Measurements from ENCODE around the gene S100A7A.
"Not testable (repeated sequence)": the region's sequence is repeated elsewhere in the genome, so short reads cannot be mapped to it uniquely, and the experiment has no call there.

The S100A7A gene

GRCh38 chr1:153395136-153395685 lies 21.1 kb upstream of the S100A7A start:
- no peak for DNase-seq (ENCODE audit: low read depth, low spot score)

GRCh38 chr1:153395776-153396175 lies 20.5 kb upstream of the S100A7A start:
- DNase-seq (ENCODE audit: low read depth, low spot score) = no peak

GRCh38 chr1:153396461-153396860 lies 19.9 kb upstream of the S100A7A start:
- no peak for DNase-seq (ENCODE audit: low read depth, low spot score)

DNA sequence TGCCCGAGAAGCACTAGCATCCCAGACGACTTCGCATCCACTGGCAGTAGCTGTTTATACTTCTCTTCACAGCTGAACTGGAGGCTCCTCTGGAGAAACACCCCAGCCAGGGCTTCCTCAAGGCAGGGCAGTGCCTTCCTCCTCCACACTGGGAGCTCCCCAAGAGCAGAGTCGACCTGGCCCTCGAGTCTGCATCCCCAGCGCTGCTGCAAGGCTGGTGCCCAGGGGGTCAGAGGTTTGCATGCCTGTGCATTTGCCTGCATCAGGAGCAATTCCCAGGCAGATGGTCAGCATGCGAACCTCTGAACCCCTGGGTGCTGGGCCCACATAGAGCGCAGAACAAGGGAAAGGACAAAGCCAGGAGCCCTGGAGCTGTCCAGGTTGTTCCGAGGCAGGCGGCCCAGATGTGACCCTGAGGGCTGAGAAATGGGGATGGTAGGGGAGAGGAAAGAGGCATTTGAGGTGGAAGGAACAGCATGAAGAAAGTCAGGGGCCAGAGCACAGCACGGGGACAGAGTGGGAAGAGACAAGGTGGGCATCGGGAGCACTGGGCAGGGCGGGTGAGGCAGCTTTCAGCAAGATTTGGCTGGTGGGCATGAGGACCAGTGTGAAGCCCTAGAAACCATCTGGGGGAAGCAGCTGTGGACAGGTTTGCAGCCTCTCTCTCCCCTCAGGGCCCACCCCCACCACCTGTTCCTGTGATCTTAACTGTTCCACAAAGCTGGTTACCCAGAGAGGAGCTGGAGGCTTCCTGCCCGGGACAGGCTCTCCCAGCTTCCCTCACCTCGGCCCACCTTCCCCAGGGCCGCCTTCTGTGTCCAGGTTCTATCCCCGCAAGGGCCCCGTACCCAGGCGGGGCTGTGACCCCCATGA lies 19.0 kb upstream of the S100A7A start:
- no peak for DNase-seq (ENCODE audit: low read depth, low spot score)

DNA sequence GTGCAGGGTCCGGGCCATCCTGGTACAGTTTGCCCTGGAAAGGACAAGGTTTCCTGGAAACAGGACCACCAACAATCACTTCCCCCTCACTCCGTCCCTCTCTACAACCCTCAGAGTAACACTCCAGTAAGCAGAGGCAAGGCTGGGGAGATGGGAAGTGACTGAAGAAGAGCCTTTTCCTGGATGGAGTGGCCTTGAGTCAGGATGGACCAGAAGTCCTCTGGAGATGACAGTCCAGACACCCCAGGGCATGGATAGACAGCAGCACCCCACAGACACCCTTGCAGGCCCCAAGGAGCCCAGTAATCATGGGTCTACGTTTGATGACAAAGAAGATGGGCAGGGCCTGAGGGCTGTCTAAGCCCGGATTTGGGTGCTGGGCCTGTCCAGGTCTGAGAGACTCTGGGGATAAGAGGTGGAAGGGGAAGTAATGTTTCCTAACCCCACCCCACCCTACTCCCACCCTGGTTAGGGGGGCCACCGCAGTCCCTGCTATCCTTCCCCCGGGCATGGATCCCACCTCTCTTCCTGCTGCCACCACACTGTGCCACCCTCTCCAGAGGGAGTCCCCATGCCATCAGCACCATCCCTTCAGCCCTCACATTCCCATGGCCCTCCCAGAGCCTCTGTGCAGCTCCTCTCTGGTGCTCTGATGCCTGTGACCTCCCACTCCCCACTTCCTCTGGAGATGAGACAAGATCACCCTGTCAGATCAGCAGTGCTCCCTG lies 18.2 kb upstream of the S100A7A start:
- DNase-seq (ENCODE audit: low read depth, low spot score) = no peak

- DNase-seq (ENCODE audit: low read depth, low spot score) = no peak
Observed at GRCh38 chr1:153399401-153400055, 16.8 kb upstream of the S100A7A start.

- DNase-seq (ENCODE audit: low read depth, low spot score) = no peak
Observed at GRCh38 chr1:153400244-153400643, 16.1 kb upstream of the S100A7A start.

DNA sequence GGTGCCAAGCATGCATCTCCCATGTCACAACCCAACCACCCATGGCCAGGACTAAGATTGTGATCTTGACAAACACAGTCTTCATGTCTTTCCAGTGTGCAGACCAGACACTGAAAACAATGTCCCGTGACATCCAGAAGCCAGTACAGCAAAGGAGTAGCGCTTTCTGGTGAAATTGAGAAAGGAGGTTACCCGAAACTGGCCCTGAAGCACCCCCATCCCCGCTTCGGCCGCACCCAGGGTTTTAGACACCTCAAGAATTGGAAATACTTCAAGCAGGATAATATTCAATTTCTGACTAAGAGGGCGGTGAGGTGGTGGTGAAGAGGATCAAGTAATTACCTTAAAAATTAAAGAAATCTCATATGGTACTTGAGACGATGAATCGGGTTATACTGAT lies 14.9 kb upstream of the S100A7A start:
- DNase-seq (ENCODE audit: low read depth, low spot score) = no peak

DNA sequence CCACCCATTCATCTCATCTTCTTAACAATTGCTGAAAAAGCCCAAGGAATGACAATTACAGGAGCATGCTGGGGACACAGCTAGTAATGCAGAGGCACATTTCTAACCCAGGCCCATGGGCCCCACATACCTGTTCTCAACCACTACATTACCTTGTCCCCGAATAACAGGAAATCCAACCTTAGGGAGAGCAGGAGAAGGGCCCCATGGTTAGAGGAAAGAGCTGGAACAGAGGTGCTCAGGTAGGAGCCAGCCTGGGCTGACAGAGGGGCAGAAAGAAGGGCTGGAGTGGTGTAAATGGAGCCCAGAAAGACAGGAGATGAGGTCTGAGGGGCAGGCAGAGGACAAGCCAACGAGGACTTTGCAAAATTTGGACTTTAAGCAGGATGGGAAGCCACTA lies 14.1 kb upstream of the S100A7A start:
- DNase-seq (ENCODE audit: low read depth, low spot score) = no peak

DNA sequence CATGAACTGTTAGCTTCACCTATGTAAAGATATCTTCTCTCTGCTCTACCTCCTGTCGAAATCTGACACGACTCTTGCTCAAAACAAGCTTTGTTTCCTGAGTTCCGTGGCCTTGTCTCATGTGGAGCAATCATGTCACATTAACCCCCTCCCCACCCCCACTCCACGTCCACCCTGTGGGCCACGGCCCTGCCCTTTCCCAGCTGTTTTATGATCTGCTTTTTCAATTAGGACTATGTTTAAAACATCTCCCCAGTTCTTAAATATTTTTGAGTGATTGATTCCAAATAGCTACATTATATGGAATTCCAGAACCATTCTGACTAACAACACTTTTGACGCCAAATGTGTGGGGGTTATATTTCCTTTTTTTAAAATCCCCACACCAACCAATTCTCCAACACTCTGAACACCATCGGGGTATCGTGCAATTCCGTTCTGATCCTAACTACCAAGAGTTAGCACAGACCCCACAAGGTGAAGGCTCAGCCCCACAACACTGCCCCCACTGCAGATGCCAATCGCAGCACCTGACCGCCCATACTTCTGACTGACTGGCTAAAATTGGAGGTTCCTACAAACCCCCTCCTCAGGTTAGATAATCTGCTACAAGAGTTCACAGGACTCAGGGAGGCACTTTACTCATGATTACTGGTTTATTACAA lies 12.8 kb upstream of the S100A7A start:
- DNase-seq (ENCODE audit: low read depth, low spot score) = no peak

DNA sequence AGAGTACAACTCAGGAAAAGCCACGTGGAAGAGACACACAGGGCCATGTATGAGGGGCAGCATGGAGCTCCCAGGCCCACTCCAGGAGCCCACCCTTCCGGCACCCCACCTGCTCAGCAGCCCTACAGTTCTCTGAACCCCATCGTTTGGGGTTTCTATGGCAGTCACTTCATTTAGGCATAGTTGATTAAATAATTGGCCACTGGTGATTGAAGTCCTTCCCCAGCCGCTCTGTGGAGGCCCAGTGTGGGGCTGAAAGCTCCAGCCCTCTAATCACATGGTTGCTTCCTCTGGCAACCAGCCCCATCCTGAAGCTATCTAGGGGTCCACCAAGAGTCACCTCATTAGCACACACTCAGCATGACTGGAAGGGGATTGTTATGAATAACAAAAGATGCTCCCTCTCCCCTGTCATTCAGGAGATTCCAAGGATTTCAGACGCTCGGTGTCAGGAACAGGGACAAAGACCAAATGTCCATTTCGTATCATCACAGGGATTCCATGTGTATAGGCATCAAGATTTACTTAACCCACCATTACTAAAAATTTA lies 12.2 kb upstream of the S100A7A start:
- no peak for DNase-seq (ENCODE audit: low read depth, low spot score)

- peak; percentile 56 for DNase-seq (ENCODE audit: low read depth, low spot score)
Observed at GRCh38 chr1:153404768-153405167, 11.6 kb upstream of the S100A7A start.

GRCh38 chr1:153405825-153406599 lies 10.3 kb upstream of the S100A7A start:
- DNase-seq (ENCODE audit: low read depth, low spot score) = not testable (repeated sequence)

GRCh38 chr1:153407274-153407673 lies 9.0 kb upstream of the S100A7A start:
- not testable (repeated sequence) for DNase-seq (ENCODE audit: low read depth, low spot score)

DNA sequence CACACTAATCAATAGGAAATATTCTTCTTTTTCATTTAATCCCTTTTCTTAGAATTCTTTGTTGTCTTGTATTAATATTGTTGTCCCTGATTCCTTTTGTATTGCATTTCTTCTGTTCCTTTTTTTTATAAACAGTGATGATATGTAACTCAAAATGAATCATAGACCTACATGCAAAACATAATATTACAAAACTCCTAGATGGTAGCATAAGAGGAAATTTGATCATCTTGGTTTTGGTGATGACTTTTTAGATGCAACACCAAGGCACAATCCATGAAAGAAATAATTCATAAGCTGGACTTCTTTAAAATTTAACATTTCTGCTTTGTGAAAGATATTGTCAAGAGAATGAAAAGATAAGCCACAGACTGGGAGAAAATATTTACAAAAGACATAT lies 2.4 kb upstream of the S100A7A start:
- not testable (repeated sequence) for DNase-seq (ENCODE audit: low read depth, low spot score)

DNA sequence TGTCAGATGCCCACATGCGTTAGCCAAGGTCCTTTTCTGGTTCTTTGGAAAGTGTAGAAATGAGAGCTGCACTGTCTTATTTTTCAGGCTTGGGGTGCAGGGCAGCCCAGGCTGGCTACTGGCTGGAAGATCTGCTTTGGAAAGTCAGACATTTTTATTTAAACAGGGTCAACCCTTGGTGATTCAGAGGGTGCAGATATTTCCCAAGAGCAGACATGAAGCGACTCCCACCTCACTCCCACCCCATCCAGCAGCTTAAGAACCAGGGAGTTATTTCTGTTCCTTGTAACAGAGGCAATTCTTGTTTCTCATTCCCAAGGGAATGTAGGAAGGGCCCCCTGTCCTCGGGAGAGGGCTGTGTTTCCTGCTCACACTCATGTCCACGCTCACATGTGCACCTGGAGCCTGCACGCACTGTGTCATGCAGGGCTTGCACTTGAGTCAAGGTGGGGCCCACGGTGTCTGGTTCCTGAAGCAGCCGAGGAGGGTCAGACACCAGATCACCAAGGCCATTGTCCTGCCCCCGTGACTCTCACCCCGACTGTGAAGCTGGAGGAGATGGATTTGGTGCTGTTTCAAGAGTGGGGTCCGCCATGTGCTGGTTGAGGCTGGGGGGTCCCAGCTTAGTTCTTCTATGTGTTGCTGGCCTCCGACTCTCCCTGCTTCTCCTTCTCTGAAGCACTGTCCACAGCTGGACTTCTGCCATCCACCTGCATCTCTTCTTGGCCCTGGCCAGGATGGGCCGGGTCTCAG lies 992 bp downstream of the S100A7A start:
- no peak for DNase-seq (ENCODE audit: low read depth, low spot score)

GRCh38 chr1:153418758-153419435 lies 2.6 kb downstream of the S100A7A start:
- not testable (repeated sequence) for DNase-seq (ENCODE audit: low read depth, low spot score)

DNA sequence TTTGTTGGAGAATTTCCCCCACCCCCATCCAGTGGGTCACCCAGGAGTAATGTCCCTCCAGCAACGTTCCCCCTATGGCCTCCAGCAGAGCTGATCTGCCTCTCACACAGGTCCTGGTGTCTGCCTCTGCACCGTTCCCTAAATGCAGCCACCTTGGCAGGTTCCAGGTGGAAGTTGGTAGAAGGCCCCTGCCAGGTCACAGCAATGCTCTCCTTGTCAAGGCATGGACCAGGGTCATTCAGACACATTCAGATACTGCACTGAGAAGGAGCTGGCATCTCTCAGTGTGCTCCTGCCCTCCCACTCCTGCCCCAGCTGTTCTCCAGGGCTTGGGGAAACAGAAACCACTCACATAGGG lies 3.1 kb downstream of the S100A7A start:
- DNase-seq (ENCODE audit: low read depth, low spot score) = not testable (repeated sequence)

DNA sequence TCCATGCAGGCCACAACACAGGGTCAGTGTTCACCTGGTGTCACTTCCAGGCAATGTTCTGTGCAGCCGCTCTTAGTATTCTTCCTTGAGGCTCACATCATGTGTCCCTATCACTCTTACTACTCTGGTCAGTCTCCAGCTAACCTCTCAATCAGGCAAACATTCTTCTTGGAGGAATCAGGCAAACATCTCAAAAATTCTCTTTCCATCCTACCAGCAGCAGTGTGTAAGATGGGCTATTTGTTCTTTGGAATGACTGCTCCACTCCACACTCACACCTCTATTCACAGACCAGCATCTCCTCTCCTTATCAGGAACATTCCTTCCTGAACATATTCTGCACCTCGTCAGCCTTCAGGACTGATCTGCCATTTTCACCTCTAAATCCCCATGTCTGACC lies 4.0 kb downstream of the S100A7A start:
- DNase-seq (ENCODE audit: low read depth, low spot score) = no peak

Measured in ELF-1 (cell line).